Measurements from ENCODE around the gene COL10A1.
A peak's percentile ranks its signal among the peaks of the same experiment; 100 is the strongest.

The COL10A1 gene

DNA sequence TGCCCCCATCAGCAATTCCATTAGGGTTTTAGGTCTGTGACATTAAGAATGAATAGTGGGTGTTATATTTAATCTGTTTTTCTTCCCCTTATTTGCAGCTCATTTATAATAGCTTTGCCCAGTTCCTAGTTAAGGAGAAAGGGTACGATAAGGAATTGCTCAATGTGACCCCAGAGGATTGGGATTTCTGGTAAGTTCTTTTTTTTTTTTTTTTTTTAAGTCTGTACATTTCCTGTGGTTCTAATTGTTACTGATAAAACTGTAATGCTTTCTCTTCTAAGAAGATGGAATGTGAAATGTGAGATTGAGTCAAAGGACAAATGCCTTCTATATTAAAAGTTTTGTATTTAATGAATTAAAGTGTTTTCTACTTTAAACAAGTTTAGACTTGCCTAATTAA is 19.8 kb downstream of the COL10A1 start:
- no peaks in the 10 kb centered on the region for H3K9me2 ChIP-seq (ENCODE audit: low read depth, low read length)
- no peaks in the 10 kb centered on the region for H3F3A ChIP-seq (ENCODE audit: insufficient read depth, low read length)
- no peak for TF ChIP-seq EZH2 (IDR thresholded peaks at IDR 0.05; ENCODE audit: borderline replicate concordance, low read length)
- TF ChIP-seq, protein P1, sequence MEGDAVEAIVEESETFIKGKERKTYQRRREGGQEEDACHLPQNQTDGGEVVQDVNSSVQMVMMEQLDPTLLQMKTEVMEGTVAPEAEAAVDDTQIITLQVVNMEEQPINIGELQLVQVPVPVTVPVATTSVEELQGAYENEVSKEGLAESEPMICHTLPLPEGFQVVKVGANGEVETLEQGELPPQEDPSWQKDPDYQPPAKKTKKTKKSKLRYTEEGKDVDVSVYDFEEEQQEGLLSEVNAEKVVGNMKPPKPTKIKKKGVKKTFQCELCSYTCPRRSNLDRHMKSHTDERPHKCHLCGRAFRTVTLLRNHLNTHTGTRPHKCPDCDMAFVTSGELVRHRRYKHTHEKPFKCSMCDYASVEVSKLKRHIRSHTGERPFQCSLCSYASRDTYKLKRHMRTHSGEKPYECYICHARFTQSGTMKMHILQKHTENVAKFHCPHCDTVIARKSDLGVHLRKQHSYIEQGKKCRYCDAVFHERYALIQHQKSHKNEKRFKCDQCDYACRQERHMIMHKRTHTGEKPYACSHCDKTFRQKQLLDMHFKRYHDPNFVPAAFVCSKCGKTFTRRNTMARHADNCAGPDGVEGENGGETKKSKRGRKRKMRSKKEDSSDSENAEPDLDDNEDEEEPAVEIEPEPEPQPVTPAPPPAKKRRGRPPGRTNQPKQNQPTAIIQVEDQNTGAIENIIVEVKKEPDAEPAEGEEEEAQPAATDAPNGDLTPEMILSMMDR (IDR thresholded peaks at IDR 0.05; ENCODE audit: low read length), result no peak
- no peak overlapping the region for H3K4me3 ChIP-seq (ENCODE audit: low read depth, low read length, poor library complexity, severe bottlenecking)
- H4K20me1 ChIP-seq (ENCODE audit: insufficient read depth, low read length), result no peaks in the 10 kb centered on the region
- H2AFZ ChIP-seq (ENCODE audit: low read length), result no peak overlapping the region
- no peaks in the 10 kb centered on the region for H3K27me3 ChIP-seq (ENCODE audit: insufficient read depth, low read length)
- no peaks in the 10 kb centered on the region for H3K9me3 ChIP-seq (ENCODE audit: low read length)
- peaks cover 23% of the 10 kb centered on the region for H3K4me1 ChIP-seq (ENCODE audit: insufficient read depth, low read length, severe bottlenecking)
- H3K79me2 ChIP-seq (ENCODE audit: insufficient read depth, low read length), result no peaks in the 10 kb centered on the region
- H3K27ac ChIP-seq (ENCODE audit: low read depth, low read length, poor library complexity, severe bottlenecking), result no peak overlapping the region
- H3K4me2 ChIP-seq (ENCODE audit: low read length), result no peak overlapping the region
- H3K36me3 ChIP-seq (ENCODE audit: insufficient read depth, low read length), result peaks cover 21% of the 10 kb centered on the region; the same call in 1 of the 2 replicates
- no peak overlapping the region for H3K9ac ChIP-seq (ENCODE audit: low read length)

GRCh38 chr6:116105247-116105646 is 20.7 kb downstream of the COL10A1 start:
- Histone ChIP-seq H3K36me3 (ENCODE audit: insufficient read depth, low read length) (peaks cover 12% of the 10 kb centered on the region; the same call in 1 of the 2 replicates), H2AFZ (ENCODE audit: low read length) (no peak overlapping the region), H3K27ac (ENCODE audit: low read depth, low read length, poor library complexity, severe bottlenecking) (no peak overlapping the region), H4K20me1 (ENCODE audit: insufficient read depth, low read length) (no peaks in the 10 kb centered on the region), H3K9me3 (ENCODE audit: low read length) (no peaks in the 10 kb centered on the region), H3K4me1 (ENCODE audit: insufficient read depth, low read length, severe bottlenecking) (peaks cover 25% of the 10 kb centered on the region), H3K4me3 (ENCODE audit: low read depth, low read length, poor library complexity, severe bottlenecking) (no peak overlapping the region), H3K9ac (ENCODE audit: low read length) (no peak overlapping the region), H3K4me2 (ENCODE audit: low read length) (no peak overlapping the region), H3F3A (ENCODE audit: insufficient read depth, low read length) (no peaks in the 10 kb centered on the region), H3K79me2 (ENCODE audit: insufficient read depth, low read length) (no peaks in the 10 kb centered on the region), H3K27me3 (ENCODE audit: insufficient read depth, low read length) (no peaks in the 10 kb centered on the region), H3K9me2 (ENCODE audit: low read depth, low read length) (no peaks in the 10 kb centered on the region)
- TF ChIP-seq, protein P1 (IDR thresholded peaks at IDR 0.05; ENCODE audit: low read length), result no peak
- TF ChIP-seq EZH2 (IDR thresholded peaks at IDR 0.05; ENCODE audit: borderline replicate concordance, low read length), result no peak

GRCh38 chr6:116104636-116105035 is 21.3 kb downstream of the COL10A1 start:
- Histone ChIP-seq H3K9me3 (ENCODE audit: low read length) (no peaks in the 10 kb centered on the region), H3K27ac (ENCODE audit: low read depth, low read length, poor library complexity, severe bottlenecking) (no peak overlapping the region), H3K9me2 (ENCODE audit: low read depth, low read length) (no peaks in the 10 kb centered on the region), H3K79me2 (ENCODE audit: insufficient read depth, low read length) (no peaks in the 10 kb centered on the region), H3F3A (ENCODE audit: insufficient read depth, low read length) (no peaks in the 10 kb centered on the region; the same call in 1 of the 2 replicates), H4K20me1 (ENCODE audit: insufficient read depth, low read length) (no peaks in the 10 kb centered on the region), H3K9ac (ENCODE audit: low read length) (no peak overlapping the region), H3K36me3 (ENCODE audit: insufficient read depth, low read length) (peaks cover 9% of the 10 kb centered on the region; the same call in 1 of the 2 replicates), H2AFZ (ENCODE audit: low read length) (no peak overlapping the region), H3K4me1 (ENCODE audit: insufficient read depth, low read length, severe bottlenecking) (peaks cover 31% of the 10 kb centered on the region), H3K4me3 (ENCODE audit: low read depth, low read length, poor library complexity, severe bottlenecking) (no peak overlapping the region), H3K4me2 (ENCODE audit: low read length) (no peak overlapping the region), H3K27me3 (ENCODE audit: insufficient read depth, low read length) (no peaks in the 10 kb centered on the region)
- no peak for TF ChIP-seq EZH2 (IDR thresholded peaks at IDR 0.05; ENCODE audit: borderline replicate concordance, low read length)

- no peaks in the 10 kb centered on the region for H3K79me2 ChIP-seq (ENCODE audit: insufficient read depth, low read length)
- H3K4me1 ChIP-seq (ENCODE audit: insufficient read depth, low read length, severe bottlenecking), result peaks cover 31% of the 10 kb centered on the region
- no peak overlapping the region; the same call in 1 of the 2 replicates for H3K9ac ChIP-seq (ENCODE audit: low read length)
- TF ChIP-seq, protein P1 (IDR thresholded peaks at IDR 0.05; ENCODE audit: low read length), result no peak
- TF ChIP-seq EZH2 (IDR thresholded peaks at IDR 0.05; ENCODE audit: borderline replicate concordance, low read length), result no peak
- H3K9me2 ChIP-seq (ENCODE audit: low read depth, low read length), result no peaks in the 10 kb centered on the region
- H3F3A ChIP-seq (ENCODE audit: insufficient read depth, low read length), result no peaks in the 10 kb centered on the region; the same call in 1 of the 2 replicates
- H3K36me3 ChIP-seq (ENCODE audit: insufficient read depth, low read length), result peaks cover 5% of the 10 kb centered on the region; the same call in 1 of the 2 replicates
- H3K27ac ChIP-seq (ENCODE audit: low read depth, low read length, poor library complexity, severe bottlenecking), result no peak overlapping the region
- no peaks in the 10 kb centered on the region for H3K27me3 ChIP-seq (ENCODE audit: insufficient read depth, low read length)
- no peaks in the 10 kb centered on the region for H4K20me1 ChIP-seq (ENCODE audit: insufficient read depth, low read length)
- H2AFZ ChIP-seq (ENCODE audit: low read length), result no peak overlapping the region
- peak overlapping the region; percentile 73; the same call in 1 of the 2 replicates for H3K4me2 ChIP-seq (ENCODE audit: low read length)
- no peak overlapping the region for H3K4me3 ChIP-seq (ENCODE audit: low read depth, low read length, poor library complexity, severe bottlenecking)
- no peaks in the 10 kb centered on the region for H3K9me3 ChIP-seq (ENCODE audit: low read length)
These were observed 23.1 kb downstream of the COL10A1 start for GRCh38 chr6:116102873-116103272.
